MM.1S (cell line): Measurements from ENCODE around the gene GPC3.

ENCODE experiments used
- CTCF ChIP-seq: fragments of 300-600 bp; sonication (generic); IDR thresholded peaks from 2 replicates; pipeline ENCODE4 v1.5.1; 2016; ENCODE audit warnings: antibody characterized with exemption, low read length, mixed read lengths
- EZH2phosphoT487 ChIP-seq: fragments of 300-600 bp; sonication (generic); IDR thresholded peaks from 2 replicates; pipeline ENCODE4 v1.6.1; 2018; ENCODE audit warnings: antibody characterized with exemption, low read length

- TF ChIP-seq EZH2phosphoT487 (no peak), CTCF (no peak)
Measured at GRCh38 chrX:133681897-133682296, 303.5 kb downstream of the GPC3 start.
